Upper lobe of left lung (tissue), 6 donors: ENCODE measurements around the gene ACTN4. TPM values are rescaled to one million over a fixed set of nuclear protein-coding genes. Genes with fewer than 3 reads are reported as not detected.

ENCODE experiments used
- ATAC-seq, 2 donors: fragments of 200-7000 bp; cut with Tn5 transposase; one replicate each; pipeline ENCODE4 v1.9.1; 2022; ENCODE audit warnings: mild to moderate bottlenecking in 2 of 2, moderate library complexity in 2 of 2; ENCODE audit not compliant: low FRiP score in 2 of 2
- DNase-seq, 2 donors: peaks; one replicate each; pipeline ENCODE4 v3.0.0-alpha.2; 2019 to 2020
- H3K27ac ChIP-seq, 4 donors: fragments of 200-600 bp; sonication (generic); one replicate each; pipeline ENCODE4 v1.5.1; 2016 to 2019
- H3K27me3 ChIP-seq, 4 donors: fragments of 200-600 bp; sonication (generic); one replicate each; pipeline ENCODE4 v1.5.1; 2017 to 2019
- H3K36me3 ChIP-seq, 4 donors: fragments of 200-600 bp; sonication (generic); one replicate each; pipeline ENCODE4 v1.5.1; 2016 to 2019
- H3K4me1 ChIP-seq, 4 donors: fragments of 200-600 bp; sonication (generic); one replicate each; pipeline ENCODE4 v1.5.1; 2018 to 2019
- H3K4me3 ChIP-seq, 4 donors: fragments of 200-600 bp; sonication (generic); one replicate each; pipeline ENCODE4 v1.5.1; 2017 to 2019; ENCODE audit warnings: mild to moderate bottlenecking in 2 of 4, moderate library complexity in 1 of 4
- H3K9me3 ChIP-seq, 4 donors: fragments of 200-600 bp; sonication (generic); one replicate each; pipeline ENCODE4 v1.5.1; 2018 to 2019
- CTCF ChIP-seq, 6 experiments: fragments of 450-650 bp in 4 of 6; fragments of 200-600 bp in 2 of 6; sonication (generic) in 2 of 6; IDR thresholded peaks; one replicate each; pipeline ENCODE4 v1.5.1; 2016 to 2019; ENCODE audit warnings: antibody characterized with exemption in 6 of 6
- EP300 ChIP-seq, 4 donors: sonication (generic); formaldehyde crosslinking; IDR thresholded peaks; one replicate each; pipeline ENCODE4 v1.5.1; 2017; ENCODE audit warnings: antibody characterized with exemption in 4 of 4, control low read depth in 2 of 4
- POLR2A ChIP-seq, 4 donors: fragments of 450-650 bp; IDR thresholded peaks; one replicate each; pipeline ENCODE4 v1.5.1; 2016 to 2017; ENCODE audit warnings: antibody characterized with exemption in 4 of 4, mild to moderate bottlenecking in 2 of 4
- POLR2AphosphoS5 ChIP-seq, 2 donors: sonication (generic); formaldehyde crosslinking; IDR thresholded peaks; one replicate each; pipeline ENCODE4 v1.5.1; 2017; ENCODE audit warnings: antibody characterized with exemption in 2 of 2
- WGBS, 2 donors: methylation state at CpG; one replicate each; pipeline ENCODE4 v1.1.5; 2017 to 2018; 5-methylcytosine and 5-hydroxymethylcytosine counted together
- total RNA-seq, 6 donors: library from RNA; depleted of rRNA in 4 of 6; stranded (reverse); fragments of >200 nt in 4 of 6; gene quantifications; one replicate each; pipeline versions ENCODE4 v1.1.0 to v1.2.1, GENCODE V29; 2016 to 2021
- donor health status: DM: no; HTN: no; CAD: no; lungs with moderate emphysema.
- donor health status: DM: no; HTN: yes; CAD: no; lungs with severe emphysema.

Gene ACTN4
- total RNA-seq, 6 donors from 2014 or later = 162 to 636 (median 512) TPM

GRCh38 chr19:38696729-38697055 lies 49.2 kb downstream of the ACTN4 start:
- ATAC-seq = no peak
- peaks cover 6 to 57% (median 26%) of the 10 kb centered on the region in 4 donors for H3K36me3 ChIP-seq
- H3K9me3 ChIP-seq = no peaks in the 10 kb centered on the region
- H3K27ac ChIP-seq = peak overlapping the region in 3 of 4 donors; percentile 76 to 93 (median 81)
- no peaks in the 10 kb centered on the region for H3K27me3 ChIP-seq
- DNase-seq = no peak
- WGBS, 2 donors = 77 to 84% methylated on average over 3 to 6 of the region's 6 CpGs
- TF ChIP-seq POLR2A (IDR thresholded peaks at IDR 0.05) (no peak), CTCF (IDR thresholded peaks at IDR 0.05) (no peak), POLR2AphosphoS5 (IDR thresholded peaks at IDR 0.05) (no peak), EP300 (IDR thresholded peaks at IDR 0.05) (no peak)
- no peak overlapping the region for H3K4me3 ChIP-seq
- peaks cover 95 to 100% (median 96%) of the 10 kb centered on the region in 4 donors for H3K4me1 ChIP-seq

GRCh38 chr19:38697197-38697596 lies 49.7 kb downstream of the ACTN4 start:
- Histone ChIP-seq H3K36me3 (peaks cover 9 to 57% (median 31%) of the 10 kb centered on the region in 4 donors), H3K27me3 (no peaks in the 10 kb centered on the region), H3K4me3 (no peak overlapping the region), H3K4me1 (peaks cover 95 to 99% (median 96%) of the 10 kb centered on the region in 4 donors), H3K27ac (peak overlapping the region in 3 of 4 donors; percentile 64 to 93 (median 76)), H3K9me3 (no peaks in the 10 kb centered on the region)
- ATAC-seq (no peak), DNase-seq (no peak)
- no peak for TF ChIP-seq EP300 (IDR thresholded peaks at IDR 0.05)
- no peak for TF ChIP-seq POLR2A (IDR thresholded peaks at IDR 0.05)
- 89 to 94% methylated on average over 5 to 6 of the region's 6 CpGs for WGBS, 2 donors

DNA sequence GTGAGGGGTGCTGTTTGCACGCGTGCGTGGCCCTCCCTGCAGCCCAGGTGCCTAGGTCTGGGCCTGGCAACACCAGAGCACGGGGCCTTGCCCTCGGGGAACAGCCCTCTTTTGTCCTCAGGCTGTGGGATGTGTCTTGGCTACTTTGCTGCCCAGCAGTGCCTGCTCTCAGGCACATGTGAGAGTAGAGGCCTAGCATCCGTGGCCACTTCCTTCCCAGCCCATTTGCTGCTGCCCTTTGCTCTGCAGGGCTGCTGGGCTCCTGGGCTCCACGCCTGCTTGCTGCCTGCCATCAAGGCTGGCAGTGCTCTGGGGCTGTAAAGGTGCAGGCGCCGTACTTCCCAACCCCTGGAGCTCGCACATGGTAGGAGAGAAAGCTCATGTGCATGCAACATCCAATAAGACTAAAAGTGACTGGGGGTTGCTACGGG lies 50.2 kb downstream of the ACTN4 start:
- H3K9me3 ChIP-seq = no peaks in the 10 kb centered on the region
- no peak overlapping the region for H3K4me3 ChIP-seq
- TF ChIP-seq POLR2AphosphoS5 (IDR thresholded peaks at IDR 0.05) = no peak
- peaks cover 9 to 57% (median 32%) of the 10 kb centered on the region in 4 donors for H3K36me3 ChIP-seq
- ATAC-seq = no peak
- 82 to 87% methylated on average over 5 to 11 of the region's 11 CpGs for WGBS, 2 donors
- H3K27ac ChIP-seq = peak overlapping the region; percentile 22 to 93 (median 70)
- H3K27me3 ChIP-seq = no peaks in the 10 kb centered on the region
- peaks cover 94 to 95% (median 95%) of the 10 kb centered on the region in 4 donors for H3K4me1 ChIP-seq
- no peak for DNase-seq

DNA sequence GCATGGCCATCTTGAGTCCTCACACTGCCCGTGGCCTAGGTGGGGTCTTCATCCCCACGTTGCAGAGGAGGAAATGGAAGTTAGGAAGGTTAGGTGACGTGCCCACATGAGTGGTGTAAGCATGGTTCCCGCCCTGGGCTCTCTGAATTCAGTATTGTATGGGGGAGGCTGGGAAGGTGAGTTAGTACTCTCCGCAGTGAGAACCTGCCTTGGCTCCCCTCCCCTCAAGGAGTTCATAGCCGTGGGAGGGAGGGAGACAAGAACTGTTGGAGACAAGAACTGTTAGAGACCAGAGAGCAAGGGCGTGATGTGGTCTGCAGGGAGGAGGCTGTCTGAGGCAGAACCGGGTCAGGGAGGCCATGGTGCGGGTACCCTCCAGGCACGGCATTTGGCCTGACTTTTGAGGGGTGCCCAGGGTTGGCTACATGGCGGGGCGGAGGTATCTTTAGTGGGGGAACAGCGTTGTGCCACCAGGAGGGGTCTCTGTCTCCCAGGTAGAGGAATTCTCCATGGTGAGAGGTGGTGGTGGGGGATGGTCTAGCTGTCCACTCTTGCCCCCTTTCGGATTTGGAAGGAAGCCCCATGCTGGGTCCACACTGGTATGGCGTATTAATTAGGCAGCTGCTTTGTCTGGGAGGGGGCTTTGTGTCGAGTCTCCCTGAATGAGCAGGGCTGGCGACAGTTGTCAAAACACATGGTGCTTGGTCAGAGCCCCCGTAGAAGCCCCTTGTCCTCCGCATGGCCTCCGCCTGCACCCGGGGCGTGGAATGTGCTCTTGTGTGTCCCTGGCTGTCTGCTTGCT lies 51.0 kb downstream of the ACTN4 start:
- ATAC-seq (no peak), DNase-seq (no peak)
- Histone ChIP-seq H3K4me1 (peaks cover 86 to 92% (median 88%) of the 10 kb centered on the region in 4 donors), H3K9me3 (no peaks in the 10 kb centered on the region), H3K27ac (peak overlapping the region; percentile 22 to 93 (median 70)), H3K4me3 (no peak overlapping the region), H3K27me3 (no peaks in the 10 kb centered on the region), H3K36me3 (peaks cover 9 to 61% (median 35%) of the 10 kb centered on the region in 4 donors)
- WGBS, 2 donors = 85 to 86% methylated on average over 15 to 22 of the region's 22 CpGs
- TF ChIP-seq POLR2AphosphoS5 (IDR thresholded peaks at IDR 0.05) (no peak), EP300 (IDR thresholded peaks at IDR 0.05) (no peak), CTCF (IDR thresholded peaks at IDR 0.05) (no peak), POLR2A (IDR thresholded peaks at IDR 0.05) (no peak)

DNA sequence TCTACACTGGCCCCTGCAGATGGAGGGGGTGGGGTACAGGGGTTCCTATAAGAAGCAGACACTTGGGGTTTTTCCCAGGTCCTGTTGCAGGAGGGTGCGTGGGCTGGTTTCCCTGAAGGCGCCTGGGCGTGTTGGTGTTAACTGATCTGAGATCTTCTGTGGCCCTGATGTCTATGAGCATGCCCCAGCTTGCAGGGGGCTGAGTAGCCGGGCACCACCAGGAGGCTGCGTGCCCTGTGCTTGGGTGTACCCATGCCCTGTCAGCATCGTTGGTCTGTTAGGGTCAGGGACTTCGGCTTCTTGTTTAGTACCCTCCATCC lies 51.5 kb downstream of the ACTN4 start:
- Histone ChIP-seq H3K27ac (peak overlapping the region; percentile 51 to 93 (median 70)), H3K4me3 (no peak overlapping the region), H3K4me1 (peaks cover 81 to 92% (median 84%) of the 10 kb centered on the region in 4 donors), H3K36me3 (peaks cover 9 to 64% (median 40%) of the 10 kb centered on the region in 4 donors), H3K9me3 (no peaks in the 10 kb centered on the region), H3K27me3 (no peaks in the 10 kb centered on the region)
- WGBS, 2 donors = 69% methylated on average over 7 of the region's 7 CpGs; no CpG with 5 or more reads in 1 of the 2 donors
- DNase-seq = no peak
- TF ChIP-seq POLR2AphosphoS5 (IDR thresholded peaks at IDR 0.05) (no peak), EP300 (IDR thresholded peaks at IDR 0.05) (no peak), POLR2A (IDR thresholded peaks at IDR 0.05) (no peak), CTCF (IDR thresholded peaks at IDR 0.05) (no peak)
- no peak for ATAC-seq
